GM23338 (cell line): Measurements from ENCODE around the gene C1QBP.

Source experiments
- CTCF ChIP-seq, 2 experiments: fragments of 200-600 bp in 1 of 2; sonication (generic) in 1 of 2; conservative IDR thresholded peaks; 2 replicates each; pipeline versions ENCODE4 v1.5.1 to v1.6.1; 2016 to 2017; ENCODE audit warnings: antibody characterized with exemption in 2 of 2, low read depth in 2 of 2, mild to moderate bottlenecking in 2 of 2, moderate library complexity in 1 of 2
- EZH2 ChIP-seq: fragments of 200-600 bp; sonication (generic); IDR thresholded peaks from one replicate; pipeline ENCODE4 v1.8.0; 2017; ENCODE audit warnings: antibody characterized with exemption, mild to moderate bottlenecking, low read depth; ENCODE audit not compliant: unreplicated experiment
- EZH2phosphoT487 ChIP-seq: fragments of 200-600 bp; sonication (generic); IDR thresholded peaks from one replicate; pipeline ENCODE4 v1.8.1; 2018; ENCODE audit warnings: antibody characterized with exemption; ENCODE audit not compliant: unreplicated experiment
- JUNB ChIP-seq: IDR thresholded peaks from one replicate; pipeline ENCODE4 v1.6.1; 2016; ENCODE audit warnings: antibody characterized with exemption; ENCODE audit not compliant: unreplicated experiment
- POLR2AphosphoS5 ChIP-seq: IDR thresholded peaks from 2 replicates; pipeline ENCODE4 v1.6.1; 2016; ENCODE audit warnings: antibody characterized with exemption, low read depth
- ZNF462 ChIP-seq: fragments of 250-450 bp; sonication (Bioruptor Pico); IDR thresholded peaks from 2 replicates; pipeline ENCODE4 v1.5.0; 2020; ENCODE audit warnings: mild to moderate bottlenecking, moderate library complexity

- TF ChIP-seq JUNB (no peak), CTCF (conservative IDR thresholded peaks at IDR 0.05; ENCODE audit: low read depth in 2 of 2) (no peak), POLR2AphosphoS5 (no peak), EZH2phosphoT487 (no peak), ZNF462 (no peak), EZH2 (no peak)
These were observed 13.1 kb downstream of the C1QBP start for GRCh38 chr17:5425826-5426225.
